GM12801 (cell line): ENCODE results near the gene PHEX.

Source experiments
- TF ChIP-seq, protein P1 (sequence below): IDR thresholded peaks from one replicate; pipeline ENCODE4 v1.5.1; 2011; ENCODE audit warnings: control low read depth; ENCODE audit not compliant: insufficient read length; ENCODE audit errors: extremely low read depth

PHEX gene

DNA sequence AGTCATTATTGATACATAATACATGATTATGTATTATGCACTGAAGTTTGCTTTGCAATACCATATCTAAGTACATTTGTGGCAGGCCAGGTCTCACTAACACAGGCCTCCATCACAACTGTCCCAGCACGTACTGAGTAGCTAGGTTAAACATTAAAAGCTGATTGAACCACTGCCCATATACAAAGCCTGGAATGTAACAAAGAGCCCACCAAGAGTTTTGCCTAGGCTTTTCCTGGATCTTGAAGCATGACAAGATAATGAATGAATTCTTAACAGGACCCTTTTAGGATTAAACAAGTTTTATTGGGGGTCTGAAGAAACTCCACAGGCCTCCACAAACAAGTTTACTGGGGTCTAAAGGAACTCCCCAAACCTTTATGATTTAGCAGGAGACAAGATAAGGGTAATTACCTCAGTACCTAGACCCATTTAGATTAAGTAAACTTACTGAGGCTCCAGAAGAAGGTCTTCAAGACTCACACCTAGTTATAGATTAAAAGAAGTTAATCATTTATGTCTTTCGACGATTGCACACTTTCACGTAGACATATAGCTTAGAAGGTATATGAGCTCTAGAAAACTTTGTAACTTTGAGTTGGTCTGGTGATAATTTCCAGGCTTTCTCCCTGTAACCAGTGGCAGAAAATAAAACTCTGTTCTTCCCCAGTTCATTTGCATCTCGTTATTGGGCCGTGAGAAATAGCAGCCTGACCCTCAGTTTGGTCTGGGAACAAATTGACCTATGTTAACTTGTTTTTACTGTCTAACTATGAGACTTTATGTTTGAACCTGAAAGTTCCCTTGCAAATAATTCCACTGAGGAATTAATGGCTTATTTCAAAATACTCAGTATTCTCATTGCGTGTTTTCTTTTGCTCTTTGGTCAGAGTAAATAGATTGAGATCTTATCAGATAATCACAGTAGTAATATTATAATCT, 84.8 kb downstream of the PHEX start:
- TF ChIP-seq, protein P1, sequence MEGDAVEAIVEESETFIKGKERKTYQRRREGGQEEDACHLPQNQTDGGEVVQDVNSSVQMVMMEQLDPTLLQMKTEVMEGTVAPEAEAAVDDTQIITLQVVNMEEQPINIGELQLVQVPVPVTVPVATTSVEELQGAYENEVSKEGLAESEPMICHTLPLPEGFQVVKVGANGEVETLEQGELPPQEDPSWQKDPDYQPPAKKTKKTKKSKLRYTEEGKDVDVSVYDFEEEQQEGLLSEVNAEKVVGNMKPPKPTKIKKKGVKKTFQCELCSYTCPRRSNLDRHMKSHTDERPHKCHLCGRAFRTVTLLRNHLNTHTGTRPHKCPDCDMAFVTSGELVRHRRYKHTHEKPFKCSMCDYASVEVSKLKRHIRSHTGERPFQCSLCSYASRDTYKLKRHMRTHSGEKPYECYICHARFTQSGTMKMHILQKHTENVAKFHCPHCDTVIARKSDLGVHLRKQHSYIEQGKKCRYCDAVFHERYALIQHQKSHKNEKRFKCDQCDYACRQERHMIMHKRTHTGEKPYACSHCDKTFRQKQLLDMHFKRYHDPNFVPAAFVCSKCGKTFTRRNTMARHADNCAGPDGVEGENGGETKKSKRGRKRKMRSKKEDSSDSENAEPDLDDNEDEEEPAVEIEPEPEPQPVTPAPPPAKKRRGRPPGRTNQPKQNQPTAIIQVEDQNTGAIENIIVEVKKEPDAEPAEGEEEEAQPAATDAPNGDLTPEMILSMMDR: no peak

DNA sequence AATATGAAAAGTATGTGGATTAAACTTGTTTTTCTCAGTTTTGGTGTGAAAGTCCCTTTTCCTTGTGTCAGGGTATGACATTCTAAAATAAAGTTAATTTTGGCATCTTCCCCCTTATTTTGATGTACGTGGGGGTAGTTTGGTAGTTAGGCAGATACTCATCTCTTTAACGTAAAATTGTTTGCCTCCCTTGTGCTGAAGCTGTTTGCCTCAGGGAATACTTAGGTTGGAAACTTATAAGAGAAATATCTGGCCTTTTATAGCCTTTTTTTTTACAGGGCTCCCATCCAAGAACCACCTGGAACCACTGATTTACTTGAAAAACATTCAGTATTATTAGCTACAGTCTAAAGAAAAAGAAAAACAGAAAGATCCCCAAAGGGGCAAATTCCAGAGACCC, 85.5 kb downstream of the PHEX start:
- TF ChIP-seq, protein P1: no peak

DNA sequence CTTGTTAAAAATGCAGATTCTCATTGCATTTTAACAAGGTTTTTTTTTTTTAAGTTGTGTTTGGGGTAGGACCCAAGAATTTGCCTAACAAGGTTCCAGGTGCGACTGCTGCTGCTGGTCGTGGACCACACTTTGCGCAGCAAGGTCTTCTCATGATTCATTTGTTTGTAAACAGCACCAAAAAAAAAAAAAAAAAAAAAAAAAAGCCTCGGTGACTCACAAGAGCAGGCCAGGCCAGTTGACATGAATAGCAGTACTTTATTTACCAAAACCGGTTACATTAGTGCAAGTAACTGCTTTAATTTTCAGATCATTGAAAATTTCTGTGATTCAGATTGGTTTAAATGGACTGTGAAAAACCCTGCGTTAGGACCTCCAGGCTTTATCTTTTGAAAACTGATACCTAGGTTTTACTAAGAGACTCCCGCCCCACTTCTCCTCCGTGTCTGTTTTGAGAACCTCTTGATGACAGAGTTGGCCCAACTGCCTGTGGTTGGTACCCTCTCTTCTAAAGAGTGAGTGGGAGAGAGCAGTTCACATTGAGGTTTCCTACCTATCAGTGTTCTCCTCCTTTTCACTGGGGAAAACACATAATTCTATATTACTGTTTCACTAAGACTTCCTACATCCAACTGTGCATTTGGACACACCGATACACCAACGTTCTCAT, 86.2 kb downstream of the PHEX start:
- TF ChIP-seq, protein P1: no peak

DNA sequence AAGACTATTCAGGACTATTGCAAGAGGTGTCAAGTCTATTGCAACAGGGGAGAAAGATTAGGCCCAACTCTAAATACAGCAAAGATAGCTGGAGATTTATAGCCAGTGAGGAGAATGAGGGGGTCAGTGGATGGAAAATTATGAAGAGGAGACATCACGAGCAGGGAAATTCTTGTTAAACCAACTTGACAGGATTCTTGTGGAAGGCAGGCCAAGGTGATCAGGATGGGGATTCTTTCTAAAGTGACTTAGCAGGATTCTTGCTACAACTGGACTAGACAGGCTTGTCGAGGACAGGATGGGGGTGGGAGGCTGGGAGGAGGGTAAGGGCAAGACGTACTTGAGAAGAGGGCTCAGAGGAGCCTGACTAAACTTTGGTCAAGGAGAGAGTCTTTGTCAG, 89.0 kb downstream of the PHEX start:
- TF ChIP-seq, protein P1: no peak

DNA sequence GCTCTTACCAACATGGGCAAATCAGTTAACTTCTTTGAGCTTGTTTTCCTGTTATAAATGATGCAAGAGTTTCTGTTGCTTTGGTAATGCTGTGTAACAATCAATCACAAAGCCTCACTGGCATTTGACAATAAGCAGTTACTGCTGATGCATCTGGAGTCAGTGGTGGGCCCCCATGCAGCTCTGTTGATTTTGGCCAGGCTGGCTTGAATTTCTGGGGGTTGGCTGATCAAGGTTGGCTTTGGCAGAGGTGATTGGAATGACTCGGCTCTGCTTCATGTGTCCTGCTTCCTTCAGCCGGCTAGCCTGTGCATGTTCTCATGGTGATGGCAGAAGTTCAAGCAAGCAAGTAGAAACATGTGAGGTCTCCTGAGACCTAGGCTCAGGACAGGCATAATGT, 90.4 kb downstream of the PHEX start:
- TF ChIP-seq, protein P1: no peak

DNA sequence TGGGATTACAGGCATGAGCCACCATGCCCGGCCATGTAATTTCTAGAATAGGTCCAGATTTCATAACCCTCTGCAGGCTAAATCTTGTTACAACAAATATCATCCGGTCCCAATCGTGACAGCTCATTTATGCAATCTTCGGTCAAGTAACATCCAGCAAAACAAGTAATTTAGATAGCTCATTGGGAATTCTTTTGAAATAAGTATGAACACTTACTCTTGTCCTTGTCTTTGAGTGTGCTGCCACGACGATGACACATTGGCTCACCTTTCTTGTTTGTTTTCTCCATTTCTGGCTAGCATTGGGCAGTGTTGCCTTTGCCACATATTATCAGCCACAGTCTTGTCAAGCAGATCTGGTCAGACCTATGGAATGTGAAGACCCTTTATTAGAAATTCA, 92.0 kb downstream of the PHEX start:
- TF ChIP-seq, protein P1: no peak

DNA sequence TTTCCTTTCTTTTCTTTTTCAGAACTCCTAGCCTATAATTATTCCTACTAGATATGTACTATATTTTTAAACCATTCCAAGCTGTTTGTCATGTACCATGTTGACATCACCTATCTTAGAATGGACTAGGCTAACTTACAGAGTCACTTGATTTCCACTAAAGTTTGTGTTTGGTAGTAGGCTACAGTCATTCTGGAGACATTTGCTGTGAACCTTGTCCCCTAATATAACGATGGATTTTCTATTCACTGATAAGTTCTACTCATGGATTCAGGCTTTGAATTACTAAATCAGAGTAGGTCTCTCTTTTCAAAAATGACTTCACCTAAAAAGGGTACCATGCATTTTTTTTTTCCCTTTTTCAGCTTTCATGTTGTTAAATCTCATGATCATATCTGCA, 93.4 kb downstream of the PHEX start:
- TF ChIP-seq, protein P1: no peak
